GM21576 (cell line): ENCODE data around the gene MYO5B.
"Not testable (repeated sequence)": the region's sequence is repeated elsewhere in the genome, so short reads cannot be mapped to it uniquely, and the experiment has no call there.

Source experiments
- ATAC-seq: cut with Tn5 transposase; IDR thresholded peaks from one replicate; pipeline ENCODE4 v1.9.1; 2021; ENCODE audit warnings: mild to moderate bottlenecking, moderate library complexity; ENCODE audit not compliant: unreplicated experiment

MYO5B gene

GRCh38 chr18:49898421-49898820 is 296.5 kb downstream of the MYO5B start:
- ATAC-seq: no peak

DNA sequence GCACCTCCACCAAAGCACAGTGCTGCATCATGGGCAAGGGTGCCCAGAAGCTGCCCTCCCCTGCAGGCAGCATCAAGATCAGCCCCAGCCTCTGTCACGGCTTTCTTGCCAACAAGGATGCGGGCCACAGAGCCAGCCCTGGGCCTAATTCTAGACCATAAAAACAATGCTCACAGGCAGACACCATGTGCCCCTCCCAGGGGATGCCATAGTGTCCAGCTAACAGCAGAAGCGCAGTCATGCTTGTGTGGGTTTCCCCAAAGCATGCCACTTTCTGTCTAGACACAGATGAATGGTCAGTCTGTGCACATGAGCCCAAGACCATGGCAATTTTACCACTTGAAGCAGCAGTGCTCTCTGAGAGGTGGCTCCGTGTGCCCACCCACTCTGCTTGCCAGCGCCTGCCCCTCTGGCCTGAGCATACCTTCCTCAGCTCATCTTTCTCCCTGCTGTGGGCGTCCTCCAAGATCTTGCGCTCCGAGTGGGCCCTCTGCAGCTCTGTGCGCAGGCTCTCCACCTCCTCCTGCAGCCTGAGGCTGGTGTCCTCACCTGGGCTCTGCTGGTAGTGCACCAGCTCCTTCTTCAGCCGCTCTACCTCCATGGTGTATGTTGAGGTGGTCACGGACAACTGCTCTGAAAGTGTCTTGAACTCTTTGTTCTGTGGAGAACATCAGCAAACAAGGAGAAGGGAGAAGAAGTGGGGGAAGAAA is 300.3 kb downstream of the MYO5B start:
- ATAC-seq: no peak

- ATAC-seq: no peak
Observed at GRCh38 chr18:49893036-49893435, 301.9 kb downstream of the MYO5B start.

DNA sequence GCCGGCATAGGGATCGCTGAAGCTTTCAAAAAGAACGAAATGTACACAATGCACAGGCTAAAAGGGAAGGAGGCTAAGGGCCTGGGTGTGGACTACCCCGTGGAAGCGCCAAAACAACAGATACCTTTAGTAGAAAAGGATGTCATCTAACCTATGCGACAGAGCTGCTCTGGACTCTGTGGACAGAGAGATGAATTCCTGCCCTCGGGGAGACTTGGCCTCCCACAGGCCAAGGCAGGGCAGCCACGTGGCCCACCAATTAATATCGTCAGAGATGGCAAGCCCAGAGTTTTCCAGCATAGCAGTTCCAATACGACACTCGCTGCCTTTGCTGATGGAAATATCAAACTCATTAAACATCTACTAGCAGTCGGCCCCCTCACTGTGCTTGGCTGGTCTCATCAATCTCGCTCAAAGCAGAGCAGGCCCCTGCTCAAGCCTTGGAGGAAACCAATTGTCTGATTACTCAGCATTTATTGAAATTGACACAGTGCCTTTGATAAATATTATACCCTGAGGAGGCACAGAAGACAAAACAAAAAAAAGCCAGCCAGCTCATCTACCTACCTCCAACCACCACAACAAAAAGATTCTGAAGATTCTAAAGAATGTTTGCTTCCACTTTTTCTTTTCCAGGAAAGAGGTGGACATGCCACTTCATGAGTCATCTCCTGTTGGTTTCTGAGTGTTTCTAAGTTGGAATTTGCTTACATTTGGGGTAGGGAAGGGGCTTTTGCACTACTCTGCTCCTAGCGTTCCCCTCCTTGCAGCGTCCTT is 302.6 kb downstream of the MYO5B start:
- no peak for ATAC-seq

- no peak for ATAC-seq
Observed at GRCh38 chr18:49890041-49890440, 304.9 kb downstream of the MYO5B start.

DNA sequence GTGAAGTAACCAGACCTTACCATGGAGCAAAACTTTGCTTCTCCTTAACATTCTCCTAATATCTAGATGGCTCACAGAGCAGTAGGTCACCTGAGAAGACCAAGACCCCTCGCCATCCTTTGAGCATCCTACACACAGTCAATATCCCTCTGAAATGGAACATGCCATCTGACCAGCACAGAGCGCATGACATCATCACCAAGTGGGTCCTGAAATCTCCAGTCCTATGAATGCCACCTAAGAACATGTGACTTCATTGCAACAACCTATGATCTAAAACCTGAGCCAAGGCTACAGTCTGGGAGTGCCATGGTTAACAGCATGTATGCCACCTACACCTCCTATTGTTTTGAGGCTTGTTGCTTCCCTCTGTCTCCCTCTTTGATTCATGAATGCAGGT is 305.4 kb downstream of the MYO5B start:
- ATAC-seq: not testable (repeated sequence)

DNA sequence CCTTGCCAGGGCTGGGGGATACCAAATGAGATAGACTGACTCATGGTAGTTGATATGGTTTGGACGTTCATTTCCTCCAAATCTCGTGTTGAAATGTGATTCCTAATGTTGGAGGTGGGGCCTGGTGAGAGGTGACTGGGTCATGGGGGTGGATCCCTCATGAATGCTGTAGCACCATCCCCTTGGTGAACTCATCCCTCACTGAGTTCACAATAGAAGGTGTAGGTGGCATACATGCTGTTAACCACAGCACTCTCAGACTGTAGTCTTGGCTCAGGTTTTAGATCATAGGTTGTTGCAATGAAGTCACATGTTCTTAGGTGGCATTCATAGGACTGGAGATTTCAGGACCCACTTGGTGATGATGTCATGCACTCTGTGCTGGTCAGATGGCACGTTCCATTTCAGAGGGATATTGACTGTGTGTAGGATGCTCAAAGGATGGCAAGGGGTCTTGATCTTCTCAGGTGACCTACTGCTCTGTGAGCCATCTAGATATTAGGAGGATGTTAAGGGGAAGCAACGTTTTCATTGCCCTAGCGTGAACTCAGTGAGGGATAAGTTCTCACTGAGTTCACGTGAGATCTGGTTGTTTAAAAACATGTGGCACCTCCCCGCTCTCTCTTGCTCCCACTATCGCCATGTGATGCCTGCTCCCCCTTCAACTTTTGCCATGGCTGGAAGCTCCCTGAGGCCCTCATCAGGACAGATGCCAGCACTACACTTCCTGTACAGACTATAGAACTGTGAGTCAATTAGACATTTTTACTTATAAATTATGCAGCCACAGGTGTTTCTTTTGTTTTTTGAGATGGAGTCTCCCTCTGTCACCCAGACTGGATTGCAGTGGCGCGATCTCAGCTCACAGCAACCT is 307.8 kb downstream of the MYO5B start:
- ATAC-seq: no peak

GRCh38 chr18:49884959-49885358 is 310.0 kb downstream of the MYO5B start:
- ATAC-seq: no peak

- ATAC-seq: no peak
Observed at GRCh38 chr18:49884465-49884864, 310.5 kb downstream of the MYO5B start.

DNA sequence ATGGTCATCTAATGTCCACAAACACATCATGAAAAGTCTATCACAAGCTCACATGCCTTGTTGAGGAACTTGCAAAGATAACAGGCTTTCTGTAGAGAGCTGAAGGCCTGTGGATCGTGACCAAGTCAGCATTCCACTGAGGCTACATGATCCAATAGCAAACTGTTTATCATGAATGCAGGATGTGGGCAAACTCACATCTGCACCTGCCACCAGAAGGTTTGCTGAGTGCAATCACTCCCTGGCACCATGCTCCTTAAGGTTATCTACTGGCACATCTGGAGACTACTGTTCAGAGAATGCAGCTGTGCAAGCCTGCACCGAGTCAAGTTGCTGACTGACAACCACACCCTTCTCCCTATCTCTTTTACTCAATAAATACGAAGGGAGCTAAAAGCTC is 314.3 kb downstream of the MYO5B start:
- ATAC-seq: no peak

DNA sequence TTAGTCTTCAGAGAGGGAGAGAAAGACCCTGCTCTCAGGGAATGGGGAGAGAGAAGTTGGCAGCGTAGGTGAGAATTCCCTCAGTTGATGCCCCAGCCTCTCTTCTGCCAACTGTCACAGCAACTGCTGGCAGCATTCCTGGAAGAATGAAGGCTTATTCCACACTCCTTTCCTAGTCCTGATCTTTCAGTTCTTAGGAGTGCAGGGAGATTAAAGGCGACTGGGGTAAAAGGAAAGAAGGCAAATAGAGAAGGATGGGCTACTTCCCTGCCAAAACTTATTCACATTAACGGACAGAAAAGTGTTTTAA is 315.7 kb downstream of the MYO5B start:
- no peak for ATAC-seq

- ATAC-seq: no peak
Observed at GRCh38 chr18:49878567-49879270, 316.2 kb downstream of the MYO5B start.

GRCh38 chr18:49878015-49878414 is 316.9 kb downstream of the MYO5B start:
- no peak for ATAC-seq

GRCh38 chr18:49876536-49876935 is 318.4 kb downstream of the MYO5B start:
- no peak for ATAC-seq

GRCh38 chr18:49875783-49876182 is 319.2 kb downstream of the MYO5B start:
- ATAC-seq: no peak

- no peak for ATAC-seq
Observed at GRCh38 chr18:49875155-49875554, 319.8 kb downstream of the MYO5B start.

GRCh38 chr18:49874238-49874637 is 320.7 kb downstream of the MYO5B start:
- ATAC-seq: no peak

- no peak for ATAC-seq
Observed at GRCh38 chr18:49869354-49869753, 325.6 kb downstream of the MYO5B start.

GRCh38 chr18:49866680-49867079 is 328.3 kb downstream of the MYO5B start:
- no peak for ATAC-seq

DNA sequence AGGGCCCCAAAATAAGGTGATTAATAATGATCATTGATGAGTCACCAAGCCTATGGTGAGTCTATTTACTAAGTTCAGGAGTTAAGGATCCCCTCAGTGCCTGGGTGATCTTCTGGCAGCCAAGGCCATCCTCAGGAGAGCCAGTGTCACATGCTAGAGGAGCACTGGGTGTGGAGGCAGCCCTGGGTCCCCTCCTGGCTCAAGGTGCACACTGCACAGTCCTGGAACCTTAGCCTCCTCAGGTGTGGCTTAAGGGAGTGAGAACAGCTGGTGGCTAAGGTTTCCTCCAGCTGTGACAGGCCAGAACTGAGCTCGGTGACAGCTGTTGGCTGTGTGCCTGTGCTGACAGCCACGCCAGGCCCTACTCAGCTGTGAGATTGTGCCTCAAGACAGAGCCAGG is 329.5 kb downstream of the MYO5B start:
- ATAC-seq: no peak
